Ishikawa (cell line): ENCODE measurements around the gene RNASE2.

Source experiments
- CEBPB ChIP-seq: IDR thresholded peaks from 2 replicates; pipeline ENCODE4 v1.6.1; 2012
- CREB1 ChIP-seq: IDR thresholded peaks from 2 replicates; pipeline ENCODE4 v1.6.1; 2012; ENCODE audit warnings: low read depth
- EGR1 ChIP-seq: IDR thresholded peaks from 2 replicates; pipeline ENCODE4 v1.6.1; 2012
- EP300 ChIP-seq: IDR thresholded peaks from 2 replicates; pipeline ENCODE4 v1.6.1; 2012; ENCODE audit warnings: borderline replicate concordance
- FOXM1 ChIP-seq: IDR thresholded peaks from 2 replicates; pipeline ENCODE4 v1.6.1; 2012; ENCODE audit warnings: low read depth, borderline replicate concordance
- NFIC ChIP-seq: IDR thresholded peaks from 2 replicates; pipeline ENCODE4 v1.6.1; 2012
- RAD21 ChIP-seq: IDR thresholded peaks from 2 replicates; pipeline ENCODE4 v1.6.1; 2012; ENCODE audit warnings: low read depth
- TAF1 ChIP-seq: IDR thresholded peaks from 2 replicates; pipeline ENCODE4 v1.6.1; 2012; ENCODE audit warnings: low read depth, mild to moderate bottlenecking
- TCF12 ChIP-seq: IDR thresholded peaks from 2 replicates; pipeline ENCODE4 v1.6.1; 2012; ENCODE audit warnings: low read depth
- TEAD4 ChIP-seq: IDR thresholded peaks from 2 replicates; pipeline ENCODE4 v1.6.1; 2012
- YY1 ChIP-seq: IDR thresholded peaks from 2 replicates; pipeline ENCODE4 v1.6.1; 2012; ENCODE audit warnings: low read depth
- ZBTB7A ChIP-seq: IDR thresholded peaks from 2 replicates; pipeline ENCODE4 v1.6.1; 2012; ENCODE audit warnings: low read depth
- TF ChIP-seq, protein P1 (sequence below): IDR thresholded peaks from 2 replicates; pipeline ENCODE4 v1.6.1; 2012
- TF ChIP-seq, protein P2 (sequence below): IDR thresholded peaks from 2 replicates; pipeline ENCODE4 v1.6.1; 2012
- TF ChIP-seq, protein P3 (sequence below): IDR thresholded peaks from 2 replicates; pipeline ENCODE4 v1.6.1; 2012; ENCODE audit warnings: low read depth, mild to moderate bottlenecking

Gene RNASE2

DNA sequence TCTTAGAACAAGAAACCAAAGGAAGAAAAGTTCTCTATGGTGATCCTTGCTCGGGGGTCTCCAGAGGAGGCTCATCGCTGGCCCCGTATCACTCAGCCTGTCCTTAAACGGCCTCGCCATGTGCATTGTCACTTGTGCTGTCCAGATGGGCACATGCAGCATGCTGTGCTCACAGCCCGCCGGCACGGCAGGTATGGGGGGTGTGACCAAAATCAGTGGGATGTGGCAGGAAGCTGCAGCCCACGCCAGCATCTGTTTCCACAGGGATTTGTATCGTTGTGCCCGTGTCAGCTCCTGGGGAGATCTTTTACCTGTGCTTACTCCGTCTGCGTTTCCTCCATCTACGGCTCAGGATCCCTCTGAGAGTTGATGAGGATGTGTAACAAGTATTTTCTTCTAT is 41.2 kb downstream of the RNASE2 start:
- TF ChIP-seq CEBPB (no peak), TEAD4 (no peak), CREB1 (no peak), NFIC (no peak), RAD21 (no peak), EGR1 (no peak), EP300 (no peak), FOXM1 (no peak), TAF1 (no peak), YY1 (no peak), ZBTB7A (no peak), TCF12 (no peak)
- TF ChIP-seq, protein P1, sequence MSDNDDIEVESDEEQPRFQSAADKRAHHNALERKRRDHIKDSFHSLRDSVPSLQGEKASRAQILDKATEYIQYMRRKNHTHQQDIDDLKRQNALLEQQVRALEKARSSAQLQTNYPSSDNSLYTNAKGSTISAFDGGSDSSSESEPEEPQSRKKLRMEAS: no peak
- TF ChIP-seq, protein P2, sequence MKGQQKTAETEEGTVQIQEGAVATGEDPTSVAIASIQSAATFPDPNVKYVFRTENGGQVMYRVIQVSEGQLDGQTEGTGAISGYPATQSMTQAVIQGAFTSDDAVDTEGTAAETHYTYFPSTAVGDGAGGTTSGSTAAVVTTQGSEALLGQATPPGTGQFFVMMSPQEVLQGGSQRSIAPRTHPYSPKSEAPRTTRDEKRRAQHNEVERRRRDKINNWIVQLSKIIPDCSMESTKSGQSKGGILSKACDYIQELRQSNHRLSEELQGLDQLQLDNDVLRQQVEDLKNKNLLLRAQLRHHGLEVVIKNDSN: no peak
- TF ChIP-seq, protein P3, sequence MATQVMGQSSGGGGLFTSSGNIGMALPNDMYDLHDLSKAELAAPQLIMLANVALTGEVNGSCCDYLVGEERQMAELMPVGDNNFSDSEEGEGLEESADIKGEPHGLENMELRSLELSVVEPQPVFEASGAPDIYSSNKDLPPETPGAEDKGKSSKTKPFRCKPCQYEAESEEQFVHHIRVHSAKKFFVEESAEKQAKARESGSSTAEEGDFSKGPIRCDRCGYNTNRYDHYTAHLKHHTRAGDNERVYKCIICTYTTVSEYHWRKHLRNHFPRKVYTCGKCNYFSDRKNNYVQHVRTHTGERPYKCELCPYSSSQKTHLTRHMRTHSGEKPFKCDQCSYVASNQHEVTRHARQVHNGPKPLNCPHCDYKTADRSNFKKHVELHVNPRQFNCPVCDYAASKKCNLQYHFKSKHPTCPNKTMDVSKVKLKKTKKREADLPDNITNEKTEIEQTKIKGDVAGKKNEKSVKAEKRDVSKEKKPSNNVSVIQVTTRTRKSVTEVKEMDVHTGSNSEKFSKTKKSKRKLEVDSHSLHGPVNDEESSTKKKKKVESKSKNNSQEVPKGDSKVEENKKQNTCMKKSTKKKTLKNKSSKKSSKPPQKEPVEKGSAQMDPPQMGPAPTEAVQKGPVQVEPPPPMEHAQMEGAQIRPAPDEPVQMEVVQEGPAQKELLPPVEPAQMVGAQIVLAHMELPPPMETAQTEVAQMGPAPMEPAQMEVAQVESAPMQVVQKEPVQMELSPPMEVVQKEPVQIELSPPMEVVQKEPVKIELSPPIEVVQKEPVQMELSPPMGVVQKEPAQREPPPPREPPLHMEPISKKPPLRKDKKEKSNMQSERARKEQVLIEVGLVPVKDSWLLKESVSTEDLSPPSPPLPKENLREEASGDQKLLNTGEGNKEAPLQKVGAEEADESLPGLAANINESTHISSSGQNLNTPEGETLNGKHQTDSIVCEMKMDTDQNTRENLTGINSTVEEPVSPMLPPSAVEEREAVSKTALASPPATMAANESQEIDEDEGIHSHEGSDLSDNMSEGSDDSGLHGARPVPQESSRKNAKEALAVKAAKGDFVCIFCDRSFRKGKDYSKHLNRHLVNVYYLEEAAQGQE: no peak

DNA sequence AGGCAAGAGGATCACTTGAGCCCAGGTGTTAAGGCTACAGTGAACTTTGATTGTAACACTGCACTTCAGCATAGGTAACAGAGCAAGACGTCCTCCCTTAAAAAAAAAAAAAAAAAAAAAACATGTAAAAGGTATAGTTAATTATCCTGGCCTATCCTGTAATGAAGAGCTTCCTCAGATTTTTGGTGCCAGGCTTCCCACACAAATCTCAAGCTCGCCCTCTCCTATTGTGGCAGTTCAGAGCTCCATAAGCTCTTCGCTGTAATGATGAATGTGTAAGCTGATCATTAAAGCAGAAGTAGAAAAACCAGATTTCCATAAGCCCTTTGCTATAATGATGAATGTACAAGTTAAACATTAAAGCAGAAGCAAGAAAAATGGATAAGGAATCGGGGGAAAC is 41.8 kb downstream of the RNASE2 start:
- no peak for TF ChIP-seq NFIC
- TF ChIP-seq TEAD4: no peak
- TF ChIP-seq, protein P3: no peak
- no peak for TF ChIP-seq CEBPB
- TF ChIP-seq TCF12: no peak
- TF ChIP-seq YY1: no peak
- TF ChIP-seq FOXM1: no peak
- TF ChIP-seq ZBTB7A: no peak
- TF ChIP-seq CREB1: no peak
- TF ChIP-seq, protein P1: no peak
- TF ChIP-seq, protein P2: no peak
- no peak for TF ChIP-seq EP300
- no peak for TF ChIP-seq TAF1
- no peak for TF ChIP-seq EGR1
- TF ChIP-seq RAD21: no peak

DNA sequence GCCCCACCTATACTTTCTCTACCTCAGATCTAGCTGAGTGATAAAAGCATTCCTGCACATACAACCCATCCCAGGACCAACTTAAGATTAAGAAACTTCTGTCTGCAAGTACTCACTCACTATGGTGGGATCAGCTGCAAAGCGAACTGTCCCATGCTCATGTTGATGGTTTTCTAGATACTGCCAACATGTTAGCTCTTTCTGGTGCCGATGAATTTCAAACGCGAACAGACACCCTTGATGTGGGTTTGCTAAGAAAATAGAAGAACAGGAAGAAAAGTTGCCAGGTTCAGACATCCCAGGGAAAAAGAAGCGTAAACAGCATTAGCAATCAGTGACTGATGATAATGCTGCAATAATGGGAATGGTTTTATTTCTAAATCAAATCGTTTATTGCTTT is 42.3 kb downstream of the RNASE2 start:
- no peak for TF ChIP-seq EGR1
- no peak for TF ChIP-seq TCF12
- TF ChIP-seq TAF1: no peak
- TF ChIP-seq CREB1: no peak
- TF ChIP-seq FOXM1: no peak
- no peak for TF ChIP-seq ZBTB7A
- TF ChIP-seq TEAD4: no peak
- TF ChIP-seq CEBPB: no peak
- TF ChIP-seq, protein P1: no peak
- TF ChIP-seq RAD21: no peak
- TF ChIP-seq NFIC: no peak
- TF ChIP-seq, protein P3: no peak
- no peak for TF ChIP-seq YY1

DNA sequence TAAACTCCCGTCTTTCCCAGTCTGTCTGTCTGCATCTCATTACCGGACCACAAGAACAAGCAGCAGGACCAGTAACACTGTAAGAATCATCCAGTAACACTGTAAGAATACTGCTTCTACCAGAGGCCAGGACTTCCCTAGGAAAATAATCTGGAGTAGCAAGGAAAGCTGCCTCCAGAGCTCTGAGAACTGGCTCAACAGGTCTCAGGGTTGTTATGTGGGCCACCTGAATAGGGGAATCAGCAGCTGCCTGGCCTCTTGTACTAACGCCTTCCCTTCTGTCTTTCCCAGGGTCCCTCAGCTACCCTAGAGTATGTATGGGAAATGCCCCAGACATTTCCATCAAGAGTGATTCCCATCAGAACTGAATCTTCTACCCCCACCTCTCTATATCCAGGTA is 42.9 kb downstream of the RNASE2 start:
- TF ChIP-seq TCF12: no peak
- TF ChIP-seq, protein P2: no peak
- TF ChIP-seq NFIC: no peak
- TF ChIP-seq, protein P1: no peak
- TF ChIP-seq YY1: no peak
- TF ChIP-seq EP300: no peak
- TF ChIP-seq CREB1: no peak
- TF ChIP-seq, protein P3: no peak
- no peak for TF ChIP-seq TAF1
- TF ChIP-seq EGR1: no peak
- TF ChIP-seq CEBPB: no peak
- no peak for TF ChIP-seq RAD21
- no peak for TF ChIP-seq FOXM1
- TF ChIP-seq ZBTB7A: no peak
- no peak for TF ChIP-seq TEAD4
